SK-N-SH (cell line): ENCODE data around the gene PRKACB.

Experiments used
- GABPA ChIP-seq: IDR thresholded peaks from 2 replicates; pipeline ENCODE4 v1.4.0; 2012; ENCODE audit warnings: low read depth, mild to moderate bottlenecking
- RAD21 ChIP-seq: IDR thresholded peaks from 2 replicates; pipeline ENCODE4 v1.6.1; 2012; ENCODE audit warnings: mild to moderate bottlenecking, low read length
- RXRA ChIP-seq: IDR thresholded peaks from 2 replicates; pipeline ENCODE4 v1.4.0; 2012; ENCODE audit warnings: low read depth, mild to moderate bottlenecking, borderline replicate concordance
- TF ChIP-seq, protein P1 (sequence below): fragments of 200-600 bp; sonication (generic); IDR thresholded peaks from 2 replicates; pipeline ENCODE4 v1.6.1; 2017; ENCODE audit warnings: antibody characterized with exemption, mild to moderate bottlenecking, moderate library complexity

DNA sequence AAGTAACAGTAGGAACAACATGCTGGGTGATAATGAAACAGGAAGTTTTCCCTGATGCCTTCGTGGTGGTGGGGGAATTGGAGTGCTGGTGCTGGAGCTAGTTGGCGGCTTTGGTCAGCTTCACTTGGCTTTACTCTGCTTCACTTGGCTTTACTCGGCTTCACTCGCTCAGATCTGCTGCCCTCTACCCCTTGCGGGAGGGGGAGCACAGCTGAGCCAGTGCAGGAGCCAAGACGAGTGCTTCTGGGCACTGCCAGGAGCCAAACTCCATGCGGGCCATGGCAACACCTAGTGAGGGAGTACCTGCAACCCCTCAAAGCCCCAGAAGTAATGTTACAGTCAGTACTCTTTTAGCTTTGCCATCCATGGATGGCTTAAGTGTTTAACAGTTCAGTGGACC lies 10.6 kb upstream of the PRKACB start:
- TF ChIP-seq RXRA (no peak), RAD21 (no peak), GABPA (no peak)
- TF ChIP-seq, protein P1, sequence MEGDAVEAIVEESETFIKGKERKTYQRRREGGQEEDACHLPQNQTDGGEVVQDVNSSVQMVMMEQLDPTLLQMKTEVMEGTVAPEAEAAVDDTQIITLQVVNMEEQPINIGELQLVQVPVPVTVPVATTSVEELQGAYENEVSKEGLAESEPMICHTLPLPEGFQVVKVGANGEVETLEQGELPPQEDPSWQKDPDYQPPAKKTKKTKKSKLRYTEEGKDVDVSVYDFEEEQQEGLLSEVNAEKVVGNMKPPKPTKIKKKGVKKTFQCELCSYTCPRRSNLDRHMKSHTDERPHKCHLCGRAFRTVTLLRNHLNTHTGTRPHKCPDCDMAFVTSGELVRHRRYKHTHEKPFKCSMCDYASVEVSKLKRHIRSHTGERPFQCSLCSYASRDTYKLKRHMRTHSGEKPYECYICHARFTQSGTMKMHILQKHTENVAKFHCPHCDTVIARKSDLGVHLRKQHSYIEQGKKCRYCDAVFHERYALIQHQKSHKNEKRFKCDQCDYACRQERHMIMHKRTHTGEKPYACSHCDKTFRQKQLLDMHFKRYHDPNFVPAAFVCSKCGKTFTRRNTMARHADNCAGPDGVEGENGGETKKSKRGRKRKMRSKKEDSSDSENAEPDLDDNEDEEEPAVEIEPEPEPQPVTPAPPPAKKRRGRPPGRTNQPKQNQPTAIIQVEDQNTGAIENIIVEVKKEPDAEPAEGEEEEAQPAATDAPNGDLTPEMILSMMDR, result no peak
